Activated CD4-positive, alpha-beta memory T cell treated with anti-CD3 and anti-CD28 coated beads, Interleukin-2, amount 10 ng/mL, durations not matched to agents 7 days and 5 days (primary cell): ENCODE results near the gene TMCC1. TPM values are rescaled to one million over a fixed set of nuclear protein-coding genes. Genes with fewer than 3 reads are reported as not detected.

Experiments
- CTCF ChIA-PET: fragments of 350-600 bp; sonication (Branson Sonifier 250); formaldehyde crosslinking; loops from one replicate; lab custom pipeline; 2021; ENCODE audit warnings: antibody characterized with exemption, inconsistent platforms; lab: Charles Lee
- POLR2A ChIA-PET: fragments of 350-600 bp; sonication (Branson Sonifier 250); formaldehyde crosslinking; loops from one replicate; lab custom pipeline; 2021; ENCODE audit warnings: antibody characterized with exemption; lab: Charles Lee
- DNase-seq: peaks from one replicate; pipeline ENCODE4 v3.0.0-alpha.2; 2020
- H3K27ac Mint-ChIP-seq: one replicate; pipeline ENCODE4 v1.8.0; 2021; ENCODE audit warnings: mild to moderate bottlenecking, mixed read lengths
- H3K27me3 Mint-ChIP-seq: one replicate; pipeline ENCODE4 v1.8.0; 2021; ENCODE audit warnings: mixed read lengths
- H3K36me3 Mint-ChIP-seq: one replicate; pipeline ENCODE4 v1.8.0; 2021; ENCODE audit warnings: low read depth, mixed read lengths
- H3K4me1 Mint-ChIP-seq: one replicate; pipeline ENCODE4 v1.8.0; 2021; ENCODE audit warnings: mixed read lengths
- H3K4me3 Mint-ChIP-seq: one replicate; pipeline ENCODE4 v1.8.0; 2021; ENCODE audit warnings: mild to moderate bottlenecking, mixed read lengths
- H3K9me3 Mint-ChIP-seq: one replicate; pipeline ENCODE4 v1.8.0; 2021; ENCODE audit warnings: mixed read lengths
- total RNA-seq, 2 experiments: library from RNA; stranded (reverse); gene quantifications; one replicate each; pipeline ENCODE4 v1.2.3, GENCODE V29; 2021

Gene TMCC1
- total RNA-seq, 2 experiments from 2014 or later: 18.5 to 20.4 TPM

GRCh38 chr3:129599073-129599472 is 294.4 kb downstream of the TMCC1 start:
- Mint-ChIP-seq H3K9me3 (no peaks in the 10 kb centered on the region), H3K4me3 (no peak overlapping the region), H3K27ac (no peak overlapping the region), H3K36me3 (no peaks in the 10 kb centered on the region), H3K27me3 (peaks cover 62% of the 10 kb centered on the region), H3K4me1 (peaks cover 11% of the 10 kb centered on the region)
- ChIA-PET POLR2A (no interaction called here), CTCF (no interaction called here)
- DNase-seq: no peak

DNA sequence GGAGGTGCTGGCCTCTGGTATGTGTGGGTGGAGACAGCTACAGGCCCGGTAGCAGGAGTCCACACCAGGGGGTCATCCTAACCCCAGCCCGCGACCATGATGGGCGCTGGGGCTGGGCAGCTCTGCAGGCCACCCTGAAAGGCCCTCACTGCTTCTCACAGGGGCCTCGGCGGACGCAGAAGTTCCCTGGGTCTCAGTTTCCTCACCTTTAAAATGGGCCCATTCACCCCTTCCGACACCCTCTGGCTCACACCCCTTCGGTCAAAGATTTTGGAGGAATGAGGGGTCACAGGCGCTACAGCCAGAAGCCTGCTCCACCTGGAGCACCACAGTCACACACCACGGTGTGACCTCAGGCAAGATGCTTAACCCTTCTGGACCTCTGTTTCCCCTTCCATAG is 295.0 kb downstream of the TMCC1 start:
- no peak for DNase-seq
- Mint-ChIP-seq H3K9me3 (no peaks in the 10 kb centered on the region), H3K4me1 (peaks cover 17% of the 10 kb centered on the region), H3K4me3 (no peak overlapping the region), H3K27ac (no peak overlapping the region), H3K27me3 (peaks cover 60% of the 10 kb centered on the region), H3K36me3 (no peaks in the 10 kb centered on the region)
- POLR2A ChIA-PET: no interaction called here
- CTCF ChIA-PET: no interaction called here

- Mint-ChIP-seq H3K27me3 (peaks cover 58% of the 10 kb centered on the region), H3K4me3 (no peak overlapping the region), H3K36me3 (no peaks in the 10 kb centered on the region), H3K27ac (no peak overlapping the region), H3K4me1 (peaks cover 22% of the 10 kb centered on the region), H3K9me3 (no peaks in the 10 kb centered on the region)
- POLR2A ChIA-PET: no interaction called here
- CTCF ChIA-PET: no interaction called here
- no peak for DNase-seq
Measured at GRCh38 chr3:129598000-129598381, 295.5 kb downstream of the TMCC1 start.

Other genes with a start within 250 kb of the TMCC1 start
- not detected for gene TRH, start 81.0 kb upstream of the TMCC1 start, total RNA-seq
- under 1 TPM in 1 of 2 experiments, not detected in 1; 0.70 TPM for gene ALG1L2, start 188.1 kb upstream of the TMCC1 start, total RNA-seq